ENCODE results near the gene C11orf42.
A peak's percentile ranks its signal among the peaks of the same experiment; 100 is the strongest.
"Not testable (repeated sequence)": the region's sequence is repeated elsewhere in the genome, so short reads cannot be mapped to it uniquely, and the experiment has no call there.

The C11orf42 gene

DNA sequence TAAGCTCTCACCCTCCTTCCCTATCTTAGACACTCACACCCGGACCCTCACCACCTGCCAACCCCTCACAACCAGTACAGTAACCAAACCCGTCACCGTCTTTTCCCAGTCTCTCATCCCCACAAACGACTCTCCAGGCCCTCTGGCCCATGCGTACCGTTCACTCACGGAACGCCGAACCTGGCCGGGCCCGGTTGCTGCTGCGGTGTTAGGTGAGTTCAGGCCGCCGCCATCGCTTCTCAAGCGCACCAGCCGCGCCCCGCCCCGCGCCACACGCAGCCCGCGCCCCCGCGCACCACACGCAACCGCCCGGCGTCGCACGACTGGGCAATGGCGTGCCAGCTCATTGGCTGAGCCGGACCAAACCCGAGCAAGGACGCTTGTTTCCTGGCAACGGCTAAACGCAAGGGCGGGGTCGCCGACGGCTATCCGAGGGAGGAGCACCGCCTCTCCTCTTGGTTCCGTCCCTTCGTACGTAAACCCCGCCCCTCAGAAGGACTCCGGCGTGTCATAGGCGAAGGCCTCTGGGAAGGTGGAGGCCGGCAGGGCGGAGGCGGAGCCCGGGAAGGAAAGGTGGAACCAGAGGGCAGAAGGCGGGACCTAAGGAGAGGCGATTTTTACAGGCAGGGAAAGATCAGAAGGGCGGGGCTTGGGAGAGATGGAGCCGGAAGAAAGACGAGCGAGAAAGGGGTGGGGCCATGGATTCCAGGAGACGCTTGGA is 29.2 kb downstream of the C11orf42 start, which contains the start of gene FHIP1B:
Gene FHIP1B (minus strand): TSS at position 250 of the 721 bp plus-strand sequence. CDS start 10,120 bp downstream, outside the sequence.
- Mint-ChIP-seq H3K9me3 (no peaks in the 10 kb centered on the region), H3K27ac (peak within 1 kb of the TSS; percentile 96), H3K36me3 (peaks cover 10% of the 10 kb centered on the region), H3K4me1 (peaks cover 39% of the 10 kb centered on the region), H3K4me3 (peak within 1 kb of the TSS; percentile 98)
- peak; percentile 95 to 99 for DNase-seq (ENCODE audit: low spot score in 2 of 2)
- peak; percentile 94 for ATAC-seq

GRCh38 chr11:6237266-6237665 is 31.9 kb downstream of the C11orf42 start:
- Mint-ChIP-seq H3K4me1 (peaks cover 22% of the 10 kb centered on the region), H3K36me3 (peaks cover 10% of the 10 kb centered on the region), H3K9me3 (no peaks in the 10 kb centered on the region), H3K4me3 (no peak overlapping the region), H3K27ac (no peak overlapping the region)
- DNase-seq (ENCODE audit: low spot score in 2 of 2) (no peak), ATAC-seq (no peak)

DNA sequence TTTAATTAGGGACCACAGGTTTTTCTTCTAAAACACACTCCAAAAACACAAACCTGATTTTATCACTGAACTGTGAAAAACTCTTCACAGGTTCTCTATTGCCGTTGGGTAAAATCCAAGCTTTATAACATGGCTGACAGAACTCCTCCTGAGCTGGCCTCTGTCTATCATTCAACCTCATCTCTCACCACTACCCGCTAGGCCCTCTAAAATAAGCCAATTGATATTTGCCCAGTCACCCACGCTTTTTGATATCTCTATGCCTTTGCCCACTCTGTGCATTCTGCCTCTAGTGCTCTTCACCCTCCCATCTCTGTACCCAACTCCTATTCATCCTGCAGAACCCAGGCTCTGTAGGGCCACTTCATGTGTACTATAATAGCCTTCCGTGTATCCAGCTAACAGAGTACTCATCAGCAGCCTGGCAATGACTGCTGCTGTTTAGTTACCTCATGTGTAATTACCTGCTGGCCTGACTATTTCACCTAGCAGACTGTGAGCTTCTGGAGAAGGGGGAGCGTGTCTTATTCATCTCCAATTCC is 32.5 kb downstream of the C11orf42 start:
- H3K36me3 Mint-ChIP-seq, result peaks cover 10% of the 10 kb centered on the region
- peaks cover 21% of the 10 kb centered on the region for H3K4me1 Mint-ChIP-seq
- H3K4me3 Mint-ChIP-seq, result no peak overlapping the region
- no peak for ATAC-seq
- H3K9me3 Mint-ChIP-seq, result no peaks in the 10 kb centered on the region
- no peak for DNase-seq (ENCODE audit: low spot score in 2 of 2)
- no peak overlapping the region for H3K27ac Mint-ChIP-seq

DNA sequence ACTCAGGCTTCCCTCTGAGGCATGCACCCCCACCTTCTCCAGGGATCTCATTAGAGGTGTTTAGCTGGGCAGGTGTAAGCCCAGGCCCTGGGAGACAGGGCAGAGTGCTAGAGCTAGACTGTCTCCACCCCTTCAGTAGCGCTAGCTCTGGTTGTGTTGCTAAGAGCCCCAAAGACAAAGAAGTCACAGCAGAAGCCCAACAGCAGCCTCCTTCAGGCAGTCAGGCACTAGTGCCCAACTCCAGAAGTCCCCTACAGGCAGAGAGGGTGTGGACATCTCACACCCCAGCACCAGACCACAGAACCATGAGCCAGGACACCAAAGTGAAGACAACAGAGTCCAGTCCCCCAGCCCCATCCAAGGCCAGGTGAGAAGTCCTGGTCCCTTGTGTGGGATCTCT is 33.5 kb downstream of the C11orf42 start, which contains the start of gene CNGA4:
Gene CNGA4 (plus strand): TSS at position 188 of the 400 bp plus-strand sequence. CDS start 118 bp downstream, at position 306.
- DNase-seq (ENCODE audit: low spot score in 2 of 2) (no peak), ATAC-seq (no peak)
- Mint-ChIP-seq H3K4me3 (no peak within 1 kb of the TSS), H3K27ac (no peak within 1 kb of the TSS), H3K9me3 (no peaks in the 10 kb centered on the region), H3K4me1 (peaks cover 13% of the 10 kb centered on the region), H3K36me3 (peaks cover 10% of the 10 kb centered on the region)

DNA sequence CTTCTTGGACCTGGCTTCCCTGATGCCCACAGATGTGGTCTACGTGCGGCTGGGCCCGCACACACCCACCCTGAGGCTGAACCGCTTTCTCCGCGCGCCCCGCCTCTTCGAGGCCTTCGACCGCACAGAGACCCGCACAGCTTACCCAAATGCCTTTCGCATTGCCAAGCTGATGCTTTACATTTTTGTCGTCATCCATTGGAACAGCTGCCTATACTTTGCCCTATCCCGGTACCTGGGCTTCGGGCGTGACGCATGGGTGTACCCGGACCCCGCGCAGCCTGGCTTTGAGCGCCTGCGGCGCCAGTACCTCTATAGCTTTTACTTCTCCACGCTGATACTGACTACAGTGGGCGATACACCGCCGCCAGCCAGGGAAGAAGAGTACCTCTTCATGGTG is 34.8 kb downstream of the C11orf42 start:
- H3K9me3 Mint-ChIP-seq, result no peaks in the 10 kb centered on the region
- no peak for ATAC-seq
- H3K27ac Mint-ChIP-seq, result no peak overlapping the region

DNA sequence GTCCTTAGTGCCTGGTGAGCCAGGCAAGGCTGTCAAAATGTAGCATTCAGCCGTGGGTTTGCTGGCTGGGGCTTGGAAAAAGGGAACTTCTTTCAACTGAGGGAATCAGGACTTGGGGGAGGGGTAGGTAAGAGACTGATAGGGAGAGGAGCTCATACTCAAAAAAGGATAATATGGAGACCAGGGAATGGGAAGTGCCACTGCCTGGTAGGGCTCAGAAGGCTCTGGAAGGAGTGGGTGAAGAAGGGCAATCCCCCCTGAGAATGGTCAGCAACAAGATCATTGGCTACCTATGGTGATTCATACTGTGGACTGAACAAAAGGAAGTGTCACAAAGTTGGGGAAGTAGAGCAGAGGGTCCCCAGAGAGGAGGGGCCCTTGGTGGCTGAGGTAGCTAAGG is 35.4 kb downstream of the C11orf42 start:
- ATAC-seq (no peak), DNase-seq (ENCODE audit: low spot score in 2 of 2) (no peak)
- no peaks in the 10 kb centered on the region for H3K4me1 Mint-ChIP-seq
- H3K36me3 Mint-ChIP-seq, result no peaks in the 10 kb centered on the region
- H3K27ac Mint-ChIP-seq, result no peak overlapping the region
- no peak overlapping the region for H3K4me3 Mint-ChIP-seq
- no peaks in the 10 kb centered on the region for H3K9me3 Mint-ChIP-seq

More for the DNA sequence above, 34.8 kb downstream of the C11orf42 start:
- Mint-ChIP-seq H3K4me3 (no peak overlapping the region), H3K36me3 (no peaks in the 10 kb centered on the region), H3K4me1 (peaks cover 4% of the 10 kb centered on the region)
- DNase-seq (ENCODE audit: low spot score in 2 of 2), result no peak

DNA sequence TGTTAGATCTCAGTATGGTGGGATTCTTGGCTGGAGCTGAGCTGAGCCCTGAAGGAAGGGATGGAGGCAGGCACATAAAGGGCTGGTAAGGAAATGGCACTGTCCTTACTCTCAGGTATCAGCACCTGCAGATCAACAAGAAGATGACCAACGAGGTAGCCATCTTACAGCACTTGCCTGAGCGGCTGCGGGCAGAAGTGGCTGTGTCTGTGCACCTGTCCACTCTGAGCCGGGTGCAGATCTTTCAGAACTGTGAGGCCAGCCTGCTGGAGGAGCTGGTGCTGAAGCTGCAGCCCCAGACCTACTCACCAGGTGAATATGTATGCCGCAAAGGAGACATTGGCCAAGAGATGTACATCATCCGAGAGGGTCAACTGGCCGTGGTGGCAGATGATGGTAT is 36.0 kb downstream of the C11orf42 start:
- Mint-ChIP-seq H3K27ac (no peak overlapping the region), H3K4me1 (no peaks in the 10 kb centered on the region), H3K36me3 (no peaks in the 10 kb centered on the region), H3K9me3 (no peaks in the 10 kb centered on the region), H3K4me3 (no peak overlapping the region)
- DNase-seq (ENCODE audit: low spot score in 2 of 2) (no peak), ATAC-seq (no peak)

DNA sequence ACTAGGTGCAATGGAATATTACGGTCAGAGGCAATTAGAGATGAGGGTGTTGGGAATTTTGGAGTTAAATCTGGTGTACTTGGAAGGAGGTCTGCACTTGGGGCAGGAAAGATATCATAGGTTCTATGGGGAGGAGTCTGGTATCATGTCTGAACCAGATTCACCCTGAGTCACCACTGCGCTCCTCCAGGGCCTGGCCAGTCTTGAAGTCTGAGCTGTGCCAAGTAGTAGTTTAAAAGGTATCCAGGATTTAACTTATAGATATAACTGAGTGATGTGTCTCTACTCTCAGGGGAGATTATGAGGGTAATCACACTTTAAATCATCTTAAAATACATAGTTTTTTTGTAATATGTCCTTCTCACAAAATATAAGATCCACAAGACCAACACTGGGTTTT is 40.2 kb downstream of the C11orf42 start:
- Mint-ChIP-seq H3K9me3 (no peaks in the 10 kb centered on the region), H3K27ac (no peak overlapping the region), H3K4me3 (no peak overlapping the region), H3K36me3 (no peaks in the 10 kb centered on the region), H3K4me1 (no peaks in the 10 kb centered on the region)
- ATAC-seq (no peak), DNase-seq (ENCODE audit: low spot score in 2 of 2) (no peak)

DNA sequence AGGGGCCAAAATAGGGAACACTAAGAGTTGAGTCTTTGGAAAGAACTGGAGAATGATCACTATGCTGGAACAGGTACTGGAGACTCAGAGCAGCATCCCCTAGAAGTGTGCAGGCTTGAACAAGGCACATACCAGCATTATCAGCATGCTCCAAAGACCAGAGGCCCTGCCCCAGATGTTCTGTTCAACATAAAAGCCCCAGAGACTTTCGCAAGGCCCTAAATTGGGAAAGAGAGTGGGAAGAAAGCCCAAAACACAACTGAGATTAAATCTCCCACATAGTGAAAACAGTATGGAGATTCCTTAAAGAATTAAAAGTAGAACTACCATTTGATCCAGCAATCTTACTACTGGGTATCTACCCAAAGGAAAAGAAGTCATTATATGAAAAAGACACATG is 42.9 kb downstream of the C11orf42 start:
- Mint-ChIP-seq H3K4me1 (no peaks in the 10 kb centered on the region), H3K36me3 (no peaks in the 10 kb centered on the region), H3K27ac (no peak overlapping the region), H3K9me3 (no peaks in the 10 kb centered on the region), H3K4me3 (no peak overlapping the region)
- DNase-seq (ENCODE audit: low spot score in 2 of 2), result no peak
- ATAC-seq, result no peak

DNA sequence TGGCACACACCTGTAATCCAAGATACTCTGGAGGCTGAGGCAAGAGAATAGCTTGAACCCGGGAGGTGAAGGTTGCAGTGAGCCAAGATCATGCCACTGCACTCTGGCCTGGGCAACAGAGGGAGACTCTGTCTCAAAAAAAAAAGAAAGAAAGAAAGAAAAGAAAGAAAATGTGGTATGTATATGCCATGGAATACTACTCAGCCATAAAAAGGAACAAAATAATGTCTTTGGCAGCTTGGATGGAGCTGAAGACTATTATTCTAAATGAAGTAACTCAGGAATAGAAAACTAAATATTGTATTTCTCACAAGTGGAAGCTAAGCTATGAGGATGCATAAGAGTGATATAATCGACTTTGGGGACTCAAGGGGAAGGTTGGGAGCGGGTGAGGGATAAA is 43.5 kb downstream of the C11orf42 start:
- H3K9me3 Mint-ChIP-seq; H3K36me3 Mint-ChIP-seq; ATAC-seq; H3K27ac Mint-ChIP-seq; DNase-seq (ENCODE audit: low spot score in 2 of 2); H3K4me3 Mint-ChIP-seq; H3K4me1 Mint-ChIP-seq: not testable (repeated sequence)

GRCh38 chr11:6249770-6250555 is 44.6 kb downstream of the C11orf42 start:
- DNase-seq (ENCODE audit: low spot score in 2 of 2) (no peak), ATAC-seq (no peak)
- Mint-ChIP-seq H3K27ac (no peak overlapping the region), H3K9me3 (no peaks in the 10 kb centered on the region), H3K4me3 (no peak overlapping the region), H3K36me3 (no peaks in the 10 kb centered on the region), H3K4me1 (no peaks in the 10 kb centered on the region)

DNA sequence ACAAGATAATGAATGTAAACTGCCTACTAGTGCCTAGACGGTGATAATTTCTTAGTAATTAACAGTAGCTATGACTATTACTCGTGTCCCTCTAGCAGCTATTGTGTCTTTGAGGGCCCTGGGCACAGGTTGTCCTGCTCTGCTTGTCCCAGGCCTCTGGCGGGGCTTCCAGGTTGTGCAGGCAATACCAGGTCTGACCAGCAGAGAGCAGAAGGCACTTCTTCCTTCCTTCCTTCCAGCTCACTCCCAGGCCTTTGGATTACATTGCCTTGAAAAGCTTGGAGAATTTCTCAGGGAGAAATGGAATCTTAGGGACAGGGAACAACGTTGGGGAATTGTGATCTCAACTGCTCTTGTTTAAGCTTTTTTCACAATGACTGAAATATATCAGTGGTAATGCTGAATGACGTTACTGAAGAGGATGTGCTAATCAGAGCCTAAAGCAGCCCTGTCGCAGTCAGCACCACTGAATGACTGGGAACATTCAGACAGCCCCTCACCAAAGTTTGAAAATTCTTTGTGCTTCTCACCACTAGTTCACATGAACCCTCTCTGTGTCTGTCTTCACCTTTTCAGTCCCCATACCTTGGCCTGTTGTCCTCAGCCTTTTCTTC is 45.9 kb downstream of the C11orf42 start:
- Mint-ChIP-seq H3K9me3 (no peaks in the 10 kb centered on the region), H3K4me1 (no peaks in the 10 kb centered on the region), H3K4me3 (no peak overlapping the region), H3K27ac (no peak overlapping the region), H3K36me3 (no peaks in the 10 kb centered on the region)
- ATAC-seq (peak; percentile 75), DNase-seq (ENCODE audit: low spot score in 2 of 2) (peak; percentile 39 to 70)

- Mint-ChIP-seq H3K4me3 (no peak overlapping the region), H3K36me3 (no peaks in the 10 kb centered on the region), H3K27ac (no peak overlapping the region), H3K4me1 (no peaks in the 10 kb centered on the region), H3K9me3 (no peaks in the 10 kb centered on the region)
- DNase-seq (ENCODE audit: low spot score in 2 of 2) (peak in 1 of 2 donors; percentile 30), ATAC-seq (no peak)
Measured at GRCh38 chr11:6251990-6252473, 46.7 kb downstream of the C11orf42 start.

GRCh38 chr11:6253197-6253596 is 47.8 kb downstream of the C11orf42 start:
- Mint-ChIP-seq H3K27ac (no peak overlapping the region), H3K4me3 (no peak overlapping the region), H3K36me3 (no peaks in the 10 kb centered on the region), H3K9me3 (no peaks in the 10 kb centered on the region), H3K4me1 (no peaks in the 10 kb centered on the region)
- peak; percentile 87 for ATAC-seq
- peak in 1 of 2 donors; percentile 47 for DNase-seq (ENCODE audit: low spot score in 2 of 2)

GRCh38 chr11:6258141-6258540 is 52.8 kb downstream of the C11orf42 start:
- H3K36me3 Mint-ChIP-seq, result no peaks in the 10 kb centered on the region
- DNase-seq (ENCODE audit: low spot score in 2 of 2) (no peak), ATAC-seq (no peak)
- no peak overlapping the region for H3K4me3 Mint-ChIP-seq
- H3K9me3 Mint-ChIP-seq, result no peaks in the 10 kb centered on the region
- no peaks in the 10 kb centered on the region for H3K4me1 Mint-ChIP-seq
- H3K27ac Mint-ChIP-seq, result no peak overlapping the region

All from stimulated activated effector memory CD8-positive, alpha-beta T cell treated with anti-CD3 and anti-CD28 coated beads, Interleukin-12 subunit alpha, Interleukin-12 subunit beta, amount 100 ng/mL, for 72 hours (primary cell).